HEK293 (cell line): ENCODE measurements around the gene IFNL3.

Experiments used
- GLI4 ChIP-seq: fragments of 450-650 bp; formaldehyde crosslinking; IDR thresholded peaks from 2 replicates; pipeline ENCODE4 v1.5.1; 2016; ENCODE audit warnings: missing biosample characterization, missing genetic modification characterization
- HOXA7 ChIP-seq: sonication (generic); formaldehyde crosslinking; IDR thresholded peaks from 2 replicates; pipeline ENCODE4 v1.8.1; 2022; ENCODE audit warnings: missing genetic modification reagents, borderline replicate concordance
- ZBTB20 ChIP-seq: fragments of 450-650 bp; formaldehyde crosslinking; IDR thresholded peaks from 2 replicates; pipeline ENCODE4 v1.5.1; 2016; ENCODE audit warnings: missing biosample characterization, missing genetic modification characterization
- ZBTB48 ChIP-seq: fragments of 450-650 bp; formaldehyde crosslinking; IDR thresholded peaks from 2 replicates; pipeline ENCODE4 v1.5.1; 2016; ENCODE audit warnings: missing biosample characterization, missing genetic modification characterization
- ZBTB8A ChIP-seq: fragments of 450-650 bp; formaldehyde crosslinking; IDR thresholded peaks from 2 replicates; pipeline ENCODE4 v1.5.1; 2016; ENCODE audit warnings: missing biosample characterization, missing genetic modification characterization
- ZNF274 ChIP-seq, 2 experiments: fragments of 200-500 bp in 1 of 2; fragments of 450-650 bp in 1 of 2; sonication (Bioruptor generic) in 1 of 2; formaldehyde crosslinking in 1 of 2; IDR thresholded peaks; 2 replicates each; pipeline versions ENCODE4 v1.5.1 to v1.6.1; 2014 to 2016; ENCODE audit warnings: borderline replicate concordance in 1 of 2, inconsistent platforms in 1 of 2, low read length in 1 of 2, missing biosample characterization in 1 of 2, missing genetic modification characterization in 1 of 2
- ZNF366 ChIP-seq: fragments of 450-650 bp; formaldehyde crosslinking; conservative IDR thresholded peaks from 2 replicates; pipeline ENCODE4 v1.5.1; 2016; ENCODE audit warnings: missing biosample characterization, missing genetic modification characterization
- ZNF639 ChIP-seq: fragments of 450-650 bp; formaldehyde crosslinking; IDR thresholded peaks from 2 replicates; pipeline ENCODE4 v1.5.1; 2016; ENCODE audit warnings: missing biosample characterization, missing genetic modification characterization
- TF ChIP-seq, protein P1 (sequence below): sonication (generic); formaldehyde crosslinking; IDR thresholded peaks from 2 replicates; pipeline ENCODE4 v1.8.1; 2022; ENCODE audit warnings: mild to moderate bottlenecking, moderate library complexity, missing genetic modification reagents
- TF ChIP-seq, protein P2 (sequence below): fragments of 450-650 bp; formaldehyde crosslinking; IDR thresholded peaks from 2 replicates; pipeline ENCODE4 v1.5.1; 2016; ENCODE audit warnings: missing biosample characterization, missing genetic modification characterization
- TF ChIP-seq, protein P3 (sequence below): fragments of 450-650 bp; formaldehyde crosslinking; IDR thresholded peaks from 2 replicates; pipeline ENCODE4 v1.5.1; 2017; ENCODE audit warnings: missing biosample characterization, missing genetic modification characterization

DNA sequence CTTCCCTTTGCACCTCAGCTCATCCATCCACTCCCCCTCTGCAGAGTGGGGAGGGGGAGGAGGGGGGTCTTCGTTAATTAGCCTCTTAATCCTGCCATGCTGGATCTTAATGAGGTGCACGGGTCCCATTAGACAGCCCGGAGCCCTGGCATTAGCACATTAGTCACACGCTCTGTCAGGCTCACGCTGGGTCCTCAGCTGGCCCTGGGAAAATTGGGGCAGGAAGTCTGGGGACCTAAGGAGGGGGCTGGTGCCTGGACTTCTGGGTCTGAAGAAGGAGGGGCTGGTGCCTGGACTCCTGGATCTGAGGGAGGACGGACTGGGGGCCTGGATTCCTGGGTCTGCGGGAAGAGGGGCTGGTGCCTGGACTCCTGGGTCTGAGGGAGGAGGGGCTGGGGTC is 48.5 kb downstream of the IFNL3 start:
- TF ChIP-seq, protein P1, sequence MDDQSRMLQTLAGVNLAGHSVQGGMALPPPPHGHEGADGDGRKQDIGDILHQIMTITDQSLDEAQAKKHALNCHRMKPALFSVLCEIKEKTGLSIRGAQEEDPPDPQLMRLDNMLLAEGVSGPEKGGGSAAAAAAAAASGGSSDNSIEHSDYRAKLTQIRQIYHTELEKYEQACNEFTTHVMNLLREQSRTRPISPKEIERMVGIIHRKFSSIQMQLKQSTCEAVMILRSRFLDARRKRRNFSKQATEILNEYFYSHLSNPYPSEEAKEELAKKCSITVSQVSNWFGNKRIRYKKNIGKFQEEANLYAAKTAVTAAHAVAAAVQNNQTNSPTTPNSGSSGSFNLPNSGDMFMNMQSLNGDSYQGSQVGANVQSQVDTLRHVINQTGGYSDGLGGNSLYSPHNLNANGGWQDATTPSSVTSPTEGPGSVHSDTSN: no peak
- TF ChIP-seq HOXA7 (CRISPR knock-in tag) (no peak), ZBTB20 (no peak), ZBTB8A (tag by site-specific recombination) (no peak), GLI4 (tag by site-specific recombination) (no peak), ZBTB48 (tag by site-specific recombination) (no peak), ZNF639 (tag by site-specific recombination) (no peak), ZNF366 (tag by site-specific recombination) (no peak), ZNF274 (IDR thresholded peaks at IDR 0.05; ENCODE audit: low read length) (no peak), ZNF274 (tag by site-specific recombination; IDR thresholded peaks at IDR 0.05; ENCODE audit: borderline replicate concordance) (no peak)
- TF ChIP-seq, protein P2, sequence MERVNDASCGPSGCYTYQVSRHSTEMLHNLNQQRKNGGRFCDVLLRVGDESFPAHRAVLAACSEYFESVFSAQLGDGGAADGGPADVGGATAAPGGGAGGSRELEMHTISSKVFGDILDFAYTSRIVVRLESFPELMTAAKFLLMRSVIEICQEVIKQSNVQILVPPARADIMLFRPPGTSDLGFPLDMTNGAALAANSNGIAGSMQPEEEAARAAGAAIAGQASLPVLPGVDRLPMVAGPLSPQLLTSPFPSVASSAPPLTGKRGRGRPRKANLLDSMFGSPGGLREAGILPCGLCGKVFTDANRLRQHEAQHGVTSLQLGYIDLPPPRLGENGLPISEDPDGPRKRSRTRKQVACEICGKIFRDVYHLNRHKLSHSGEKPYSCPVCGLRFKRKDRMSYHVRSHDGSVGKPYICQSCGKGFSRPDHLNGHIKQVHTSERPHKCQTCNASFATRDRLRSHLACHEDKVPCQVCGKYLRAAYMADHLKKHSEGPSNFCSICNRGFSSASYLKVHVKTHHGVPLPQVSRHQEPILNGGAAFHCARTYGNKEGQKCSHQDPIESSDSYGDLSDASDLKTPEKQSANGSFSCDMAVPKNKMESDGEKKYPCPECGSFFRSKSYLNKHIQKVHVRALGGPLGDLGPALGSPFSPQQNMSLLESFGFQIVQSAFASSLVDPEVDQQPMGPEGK: no peak
- TF ChIP-seq, protein P3, sequence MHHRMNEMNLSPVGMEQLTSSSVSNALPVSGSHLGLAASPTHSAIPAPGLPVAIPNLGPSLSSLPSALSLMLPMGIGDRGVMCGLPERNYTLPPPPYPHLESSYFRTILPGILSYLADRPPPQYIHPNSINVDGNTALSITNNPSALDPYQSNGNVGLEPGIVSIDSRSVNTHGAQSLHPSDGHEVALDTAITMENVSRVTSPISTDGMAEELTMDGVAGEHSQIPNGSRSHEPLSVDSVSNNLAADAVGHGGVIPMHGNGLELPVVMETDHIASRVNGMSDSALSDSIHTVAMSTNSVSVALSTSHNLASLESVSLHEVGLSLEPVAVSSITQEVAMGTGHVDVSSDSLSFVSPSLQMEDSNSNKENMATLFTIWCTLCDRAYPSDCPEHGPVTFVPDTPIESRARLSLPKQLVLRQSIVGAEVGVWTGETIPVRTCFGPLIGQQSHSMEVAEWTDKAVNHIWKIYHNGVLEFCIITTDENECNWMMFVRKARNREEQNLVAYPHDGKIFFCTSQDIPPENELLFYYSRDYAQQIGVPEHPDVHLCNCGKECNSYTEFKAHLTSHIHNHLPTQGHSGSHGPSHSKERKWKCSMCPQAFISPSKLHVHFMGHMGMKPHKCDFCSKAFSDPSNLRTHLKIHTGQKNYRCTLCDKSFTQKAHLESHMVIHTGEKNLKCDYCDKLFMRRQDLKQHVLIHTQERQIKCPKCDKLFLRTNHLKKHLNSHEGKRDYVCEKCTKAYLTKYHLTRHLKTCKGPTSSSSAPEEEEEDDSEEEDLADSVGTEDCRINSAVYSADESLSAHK (tag by site-specific recombination): no peak
